DOHH2 (cell line): ENCODE measurements around the gene OR4F6.

Experiments
- H3F3A ChIP-seq: fragments of 200-600 bp; sonication (generic), shearing (Covaris generic); 2 replicates; pipeline ENCODE4 v1.6.0; 2016; ENCODE audit warnings: antibody characterized with exemption, mild to moderate bottlenecking; ENCODE audit not compliant: control insufficient read depth, insufficient read depth
- H3K27ac ChIP-seq: fragments of 200-600 bp; sonication (generic); 2 replicates; pipeline ENCODE4 v1.5.1; 2014; ENCODE audit warnings: low read depth, mild to moderate bottlenecking, low read length, moderate library complexity
- H3K27me3 ChIP-seq: fragments of 200-600 bp; sonication (generic); 2 replicates; pipeline ENCODE4 v1.6.1; 2014; ENCODE audit warnings: mild to moderate bottlenecking, low read length, mixed read lengths; ENCODE audit not compliant: control insufficient read depth
- H3K36me3 ChIP-seq: fragments of 200-600 bp; sonication (generic); 2 replicates; pipeline ENCODE4 v1.6.1; 2014; ENCODE audit warnings: mild to moderate bottlenecking, low read length, moderate library complexity, mixed read lengths; ENCODE audit not compliant: control insufficient read depth
- H3K4me1 ChIP-seq: fragments of 200-600 bp; sonication (generic); 2 replicates; pipeline ENCODE4 v1.6.1; 2014; ENCODE audit warnings: mild to moderate bottlenecking, low read length, mixed read lengths; ENCODE audit not compliant: control insufficient read depth
- H3K4me2 ChIP-seq: fragments of 200-600 bp; sonication (generic); 2 replicates; pipeline ENCODE4 v1.6.0; 2014; ENCODE audit warnings: mild to moderate bottlenecking, low read length, moderate library complexity
- H3K4me3 ChIP-seq: fragments of 200-600 bp; sonication (generic); 2 replicates; pipeline ENCODE4 v1.5.1; 2014; ENCODE audit warnings: mild to moderate bottlenecking, low read length, mixed read lengths
- H3K79me2 ChIP-seq: fragments of 200-600 bp; sonication (generic); 2 replicates; pipeline ENCODE4 v1.6.1; 2014; ENCODE audit warnings: mild to moderate bottlenecking, low read length, mixed read lengths; ENCODE audit not compliant: control insufficient read depth
- H3K9me2 ChIP-seq: fragments of 200-600 bp; sonication (generic); replicated peaks from 2 replicates; pipeline ENCODE4 v1.6.1; 2014; ENCODE audit warnings: mild to moderate bottlenecking, low read length, mixed read lengths; ENCODE audit not compliant: control insufficient read depth
- H3K9me3 ChIP-seq: fragments of 200-600 bp; sonication (generic); 2 replicates; pipeline ENCODE4 v1.6.1; 2014; ENCODE audit warnings: antibody characterized with exemption, low read length, mixed read lengths; ENCODE audit not compliant: control insufficient read depth, insufficient read depth
- H4K20me1 ChIP-seq: fragments of 200-600 bp; sonication (generic); 2 replicates; pipeline ENCODE4 v1.6.0; 2014; ENCODE audit warnings: low read depth, mild to moderate bottlenecking, antibody characterized with exemption, low read length, moderate library complexity; ENCODE audit not compliant: control insufficient read depth, insufficient read depth
- EZH2phosphoT487 ChIP-seq: fragments of 200-600 bp; sonication (generic); IDR thresholded peaks from 2 replicates; pipeline ENCODE4 v1.6.1; 2017; ENCODE audit warnings: borderline replicate concordance, mild to moderate bottlenecking, antibody characterized with exemption, low read length, moderate library complexity, mixed read lengths
- TF ChIP-seq, protein P1 (sequence below): fragments of 200-600 bp; sonication (generic); IDR thresholded peaks from one replicate; pipeline ENCODE4 v1.5.1; 2014; ENCODE audit warnings: antibody characterized with exemption, mild to moderate bottlenecking, low read depth, low read length; ENCODE audit not compliant: poor library complexity, severe bottlenecking

The OR4F6 gene

DNA sequence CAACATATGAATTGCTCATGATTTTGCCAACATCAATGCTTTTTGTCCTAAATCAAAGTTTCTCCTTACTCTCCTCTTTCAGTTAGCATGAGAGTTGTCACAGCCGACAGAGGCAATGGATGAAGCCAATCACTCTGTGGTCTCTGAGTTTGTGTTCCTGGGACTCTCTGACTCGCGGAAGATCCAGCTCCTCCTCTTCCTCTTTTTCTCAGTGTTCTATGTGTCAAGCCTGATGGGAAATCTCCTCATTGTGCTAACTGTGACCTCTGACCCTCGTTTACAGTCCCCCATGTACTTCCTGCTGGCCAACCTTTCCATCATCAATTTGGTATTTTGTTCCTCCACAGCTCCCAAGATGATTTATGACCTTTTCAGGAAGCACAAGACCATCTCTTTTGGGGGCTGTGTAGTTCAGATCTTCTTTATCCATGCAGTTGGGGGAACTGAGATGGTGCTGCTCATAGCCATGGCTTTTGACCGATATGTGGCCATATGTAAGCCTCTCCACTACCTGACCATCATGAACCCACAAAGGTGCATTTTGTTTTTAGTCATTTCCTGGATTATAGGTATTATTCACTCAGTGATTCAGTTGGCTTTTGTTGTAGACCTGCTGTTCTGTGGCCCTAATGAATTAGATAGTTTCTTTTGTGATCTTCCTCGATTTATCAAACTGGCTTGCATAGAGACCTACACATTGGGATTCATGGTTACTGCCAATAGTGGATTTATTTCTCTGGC, 2.5 kb downstream of the OR4F6 start:
- Histone ChIP-seq H3K36me3 (no peaks in the 10 kb centered on the region), H3K4me3 (no peak overlapping the region), H4K20me1 (no peaks in the 10 kb centered on the region), H3K9me3 (no peaks in the 10 kb centered on the region), H3K4me1 (no peaks in the 10 kb centered on the region), H3F3A (no peaks in the 10 kb centered on the region), H3K27ac (no peak overlapping the region), H3K4me2 (no peak overlapping the region), H3K27me3 (peaks cover 17% of the 10 kb centered on the region), H3K79me2 (no peaks in the 10 kb centered on the region), H3K9me2 (no peaks in the 10 kb centered on the region)
- TF ChIP-seq EZH2phosphoT487 = no peak
- TF ChIP-seq, protein P1, sequence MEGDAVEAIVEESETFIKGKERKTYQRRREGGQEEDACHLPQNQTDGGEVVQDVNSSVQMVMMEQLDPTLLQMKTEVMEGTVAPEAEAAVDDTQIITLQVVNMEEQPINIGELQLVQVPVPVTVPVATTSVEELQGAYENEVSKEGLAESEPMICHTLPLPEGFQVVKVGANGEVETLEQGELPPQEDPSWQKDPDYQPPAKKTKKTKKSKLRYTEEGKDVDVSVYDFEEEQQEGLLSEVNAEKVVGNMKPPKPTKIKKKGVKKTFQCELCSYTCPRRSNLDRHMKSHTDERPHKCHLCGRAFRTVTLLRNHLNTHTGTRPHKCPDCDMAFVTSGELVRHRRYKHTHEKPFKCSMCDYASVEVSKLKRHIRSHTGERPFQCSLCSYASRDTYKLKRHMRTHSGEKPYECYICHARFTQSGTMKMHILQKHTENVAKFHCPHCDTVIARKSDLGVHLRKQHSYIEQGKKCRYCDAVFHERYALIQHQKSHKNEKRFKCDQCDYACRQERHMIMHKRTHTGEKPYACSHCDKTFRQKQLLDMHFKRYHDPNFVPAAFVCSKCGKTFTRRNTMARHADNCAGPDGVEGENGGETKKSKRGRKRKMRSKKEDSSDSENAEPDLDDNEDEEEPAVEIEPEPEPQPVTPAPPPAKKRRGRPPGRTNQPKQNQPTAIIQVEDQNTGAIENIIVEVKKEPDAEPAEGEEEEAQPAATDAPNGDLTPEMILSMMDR = no peak

DNA sequence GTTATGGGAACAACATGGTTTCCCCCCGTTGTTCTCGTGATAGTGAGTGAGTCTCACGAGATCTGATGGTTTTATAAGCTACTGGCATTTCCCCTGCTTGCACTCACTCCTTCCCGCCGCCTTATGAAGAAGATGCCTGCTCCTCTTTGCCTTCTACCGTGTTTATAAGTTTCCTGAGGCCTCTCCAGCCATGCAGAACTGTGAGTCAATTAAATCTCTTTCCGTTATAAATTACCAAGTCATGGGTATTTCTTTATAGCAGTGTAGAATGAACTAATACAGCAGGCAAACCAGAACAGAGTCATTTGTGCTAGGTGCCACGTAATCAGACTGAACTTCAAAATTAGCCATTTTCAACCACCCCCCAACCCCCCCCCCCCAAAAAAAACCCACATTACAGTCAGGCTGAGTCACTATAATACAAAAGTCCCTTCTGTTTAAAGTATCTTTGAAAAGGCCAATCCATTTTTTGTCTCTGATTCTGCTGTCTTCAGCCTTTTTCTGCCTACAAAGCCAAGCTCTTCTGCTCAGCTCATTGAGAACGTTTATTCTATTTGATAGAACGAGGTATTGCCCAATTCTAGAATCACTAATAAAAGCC, 4.1 kb downstream of the OR4F6 start:
- H4K20me1 ChIP-seq = no peaks in the 10 kb centered on the region
- no peaks in the 10 kb centered on the region for H3K79me2 ChIP-seq
- no peak for TF ChIP-seq EZH2phosphoT487
- TF ChIP-seq, protein P1 = no peak
- no peaks in the 10 kb centered on the region for H3K9me3 ChIP-seq
- no peaks in the 10 kb centered on the region for H3F3A ChIP-seq
- peaks cover 17% of the 10 kb centered on the region for H3K27me3 ChIP-seq
- no peaks in the 10 kb centered on the region for H3K4me1 ChIP-seq
- H3K27ac ChIP-seq = no peak overlapping the region
- H3K36me3 ChIP-seq = no peaks in the 10 kb centered on the region
- H3K4me3 ChIP-seq = no peak overlapping the region
- no peak overlapping the region for H3K4me2 ChIP-seq
- no peaks in the 10 kb centered on the region for H3K9me2 ChIP-seq

DNA sequence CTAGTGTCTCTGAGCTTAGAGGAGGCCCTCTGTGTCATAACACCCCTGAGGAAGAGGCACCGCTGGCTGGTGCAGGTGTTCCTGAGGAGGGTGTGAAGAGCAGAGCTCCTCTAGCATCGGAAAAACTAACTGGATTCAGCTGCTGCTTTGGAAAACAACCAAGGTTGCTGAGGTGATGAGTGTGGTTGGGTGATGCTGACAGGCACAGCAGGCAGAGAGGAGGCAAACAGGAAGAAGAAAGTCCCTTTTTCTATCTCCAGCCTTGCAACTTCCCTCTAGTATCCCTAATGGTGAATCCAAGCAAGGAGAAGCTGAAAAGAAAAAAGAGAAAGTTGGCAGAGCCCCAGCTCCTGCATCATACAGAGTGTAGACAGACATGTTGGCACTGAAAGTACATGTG, 4.9 kb downstream of the OR4F6 start:
- Histone ChIP-seq H3K9me2 (no peaks in the 10 kb centered on the region), H3K9me3 (no peaks in the 10 kb centered on the region), H3K4me3 (no peak overlapping the region), H3K79me2 (no peaks in the 10 kb centered on the region), H3K4me2 (no peak overlapping the region), H3K4me1 (no peaks in the 10 kb centered on the region), H3K27me3 (peaks cover 17% of the 10 kb centered on the region), H3F3A (no peaks in the 10 kb centered on the region), H3K27ac (no peak overlapping the region), H3K36me3 (no peaks in the 10 kb centered on the region), H4K20me1 (no peaks in the 10 kb centered on the region)
- TF ChIP-seq EZH2phosphoT487 = no peak
- TF ChIP-seq, protein P1 = no peak
